Measurements from ENCODE around the gene NLRP2B. TPM values are rescaled to one million over a fixed set of nuclear protein-coding genes. Genes with fewer than 3 reads are reported as not detected.

NLRP2B gene
- total and polyA plus RNA-seq, 2 donors (not counting 3 experiments of a cell fraction or from before 2014, with no cell fraction given): 0.01 TPM; not detected in 1

- BruUV-seq (replicated peaks): no TSS peak
- no peak for DNase-seq (ENCODE audit: low read depth, low spot score)
- intact Hi-C loops (cut with micrococcal nuclease) (no loop called here), dilution Hi-C loops (cut with MboI; ENCODE audit: extremely low pct_ligation_motif_present, low sequenced_read_pairs) (no loop called here)
- POLR2A ChIA-PET: no interaction called here
- no peaks in the 10 kb centered on the region for H3K79me2 ChIP-seq (ENCODE audit: control insufficient read depth, insufficient read depth, low read length)
- no peak overlapping the region for H3K27ac ChIP-seq (ENCODE audit: insufficient read depth, low read depth, low read length)
- FAIRE-seq: no peak
- no peak overlapping the region for H3K4me2 ChIP-seq (ENCODE audit: insufficient read depth, low read length)
- no peaks in the 10 kb centered on the region for H3K36me3 ChIP-seq (ENCODE audit: control insufficient read depth in 2 of 2, extremely low read depth in 1 of 2, insufficient read depth in 2 of 2, low read length in 2 of 2)
- H4K20me1 ChIP-seq (replicated peaks; ENCODE audit: control insufficient read depth, extremely low read depth, insufficient read depth, low read length): no peaks in the 10 kb centered on the region
- CTCF ChIA-PET: no interaction called here
- H2AFZ ChIP-seq (ENCODE audit: low read depth, low read length): no peak overlapping the region
- TF ChIP-seq GATA2 (IDR thresholded peaks at IDR 0.05; ENCODE audit: insufficient read depth, insufficient read length, low read depth, low read length) (no peak), FOS (IDR thresholded peaks at IDR 0.05; ENCODE audit: borderline replicate concordance, insufficient read depth, low read length) (no peak), JUN (IDR thresholded peaks at IDR 0.05; ENCODE audit: borderline replicate concordance, insufficient read depth, insufficient read length, low read depth) (no peak), MYC (IDR thresholded peaks at IDR 0.05; ENCODE audit: low read depth, low read length) (no peak), POLR2A (IDR thresholded peaks at IDR 0.05; ENCODE audit: low read depth, low read length) (no peak), POLR2AphosphoS5 (IDR thresholded peaks at IDR 0.05; ENCODE audit: insufficient read depth, low read depth, low read length) (no peak), CTCF (IDR thresholded peaks at IDR 0.05; ENCODE audit: extremely low read depth in 1 of 2, insufficient read depth in 1 of 2, low read depth in 1 of 2, low read length in 2 of 2) (no peak), EZH2 (IDR thresholded peaks at IDR 0.05; ENCODE audit: borderline replicate concordance, low read depth, low read length, severe bottlenecking) (no peak), MAX (IDR thresholded peaks at IDR 0.05; ENCODE audit: insufficient read depth, insufficient read length) (no peak)
- no peak overlapping the region for H3K4me3 ChIP-seq (replicated peaks in 1 of 3; ENCODE audit: insufficient read depth in 1 of 3, low read depth in 1 of 3, low read length in 3 of 3)
- H3K27me3 ChIP-seq (ENCODE audit: control insufficient read depth in 2 of 2, insufficient read depth in 2 of 2, low read length in 2 of 2): no peaks in the 10 kb centered on the region
- no peaks in the 10 kb centered on the region for H3K9me1 ChIP-seq (replicated peaks; ENCODE audit: control insufficient read depth, extremely low read depth, insufficient read depth, low read length)
- H3K9ac ChIP-seq (replicated peaks; ENCODE audit: extremely low read depth, insufficient read depth, low read length): no peak overlapping the region
- H3K9me3 ChIP-seq (replicated peaks; ENCODE audit: control insufficient read depth, insufficient read depth, low read length): no peaks in the 10 kb centered on the region
- H3K4me1 ChIP-seq (ENCODE audit: control insufficient read depth, extremely low read depth, insufficient read depth, low read length): no peaks in the 10 kb centered on the region
These were observed 25.0 kb downstream of the NLRP2B start for GRCh38 chrX:57655065-57655464.

Measured in endothelial cell of umbilical vein (primary cell).